Keratinocyte (primary cell): ENCODE data around the gene ALOXE3. TPM values are rescaled to one million over a fixed set of nuclear protein-coding genes. Genes with fewer than 3 reads are reported as not detected.

ENCODE experiments used
- DNase-seq: peaks from one replicate; pipeline ENCODE4 v3.0.0-alpha.2; 2011; ENCODE audit warnings: low read depth, missing footprints, low spot score
- FAIRE-seq: peaks from 2 replicates; lab custom pipeline; 2011; peaks lifted over from hg19 to GRCh38; lab: Jason Lieb, UNC
- H2AFZ ChIP-seq: 2 replicates; pipeline ENCODE4 v1.6.0; 2012; ENCODE audit warnings: low read length, control low read depth, inconsistent platforms; ENCODE audit not compliant: control insufficient read depth
- H3K27ac ChIP-seq: 2 replicates; pipeline ENCODE4 v1.5.1; 2011; ENCODE audit warnings: low read length; ENCODE audit not compliant: control insufficient read depth, insufficient read depth
- H3K27me3 ChIP-seq: 3 replicates; pipeline ENCODE4 v1.6.0; 2011; ENCODE audit warnings: low read length; ENCODE audit not compliant: control insufficient read depth, insufficient read depth; ENCODE audit errors: extremely low read depth
- H3K36me3 ChIP-seq, 2 experiments: 2 replicates in 1 of 2; 3 replicates in 1 of 2; pipeline ENCODE4 v1.5.1; 2011; ENCODE audit warnings: low read length in 2 of 2, mild to moderate bottlenecking in 1 of 2; ENCODE audit not compliant: control insufficient read depth in 2 of 2, insufficient read depth in 2 of 2; ENCODE audit errors: extremely low read depth in 1 of 2
- H3K4me1 ChIP-seq: 3 replicates; pipeline ENCODE4 v1.5.1; 2011; ENCODE audit warnings: low read length; ENCODE audit not compliant: control insufficient read depth, insufficient read depth; ENCODE audit errors: extremely low read depth
- H3K4me2 ChIP-seq: 3 replicates; pipeline ENCODE4 v1.6.0; 2011; ENCODE audit warnings: low read depth, low read length; ENCODE audit not compliant: control insufficient read depth, insufficient read depth; ENCODE audit errors: extremely low read depth
- H3K4me3 ChIP-seq, 3 experiments: fragments of 200-600 bp in 1 of 3; sonication (generic) in 1 of 3; 2 replicates in 2 of 3; 3 replicates in 1 of 3; pipeline ENCODE4 v1.5.1; 2011 to 2016; ENCODE audit warnings: low read length in 3 of 3, mild to moderate bottlenecking in 3 of 3, control low read depth in 2 of 3, inconsistent platforms in 1 of 3, low read depth in 1 of 3, mixed read lengths in 1 of 3, mixed run types in 1 of 3, moderate library complexity in 1 of 3; ENCODE audit not compliant: control insufficient read depth in 2 of 3, insufficient read depth in 2 of 3; ENCODE audit errors: extremely low read depth in 1 of 3
- H3K79me2 ChIP-seq: 2 replicates; pipeline ENCODE4 v1.6.0; 2012; ENCODE audit warnings: low read length; ENCODE audit not compliant: control insufficient read depth, insufficient read depth
- H3K9ac ChIP-seq: 3 replicates; pipeline ENCODE4 v1.6.0; 2011; ENCODE audit warnings: low read length; ENCODE audit not compliant: control insufficient read depth, insufficient read depth; ENCODE audit errors: extremely low read depth
- H3K9me1 ChIP-seq: 3 replicates; pipeline ENCODE4 v1.6.0; 2011; ENCODE audit warnings: low read length; ENCODE audit not compliant: control insufficient read depth, insufficient read depth; ENCODE audit errors: extremely low read depth
- H3K9me3 ChIP-seq: 2 replicates; pipeline ENCODE4 v1.5.1; 2012; ENCODE audit warnings: low read depth, low read length; ENCODE audit not compliant: control insufficient read depth
- H4K20me1 ChIP-seq: 3 replicates; pipeline ENCODE4 v1.6.0; 2011; ENCODE audit warnings: low read length; ENCODE audit not compliant: control insufficient read depth, insufficient read depth; ENCODE audit errors: extremely low read depth
- CTCF ChIP-seq, 3 experiments: IDR thresholded peaks in 1 of 3; conservative IDR thresholded peaks in 1 of 3; optimal IDR thresholded peaks in 1 of 3; 2 replicates in 2 of 3; 3 replicates in 1 of 3; pipeline versions ENCODE3 to v1.5.1; 2011; ENCODE audit warnings: low read length in 3 of 3, mild to moderate bottlenecking in 3 of 3, moderate library complexity in 2 of 3, control low read depth in 1 of 3, inconsistent platforms in 1 of 3; ENCODE audit not compliant: insufficient read depth in 2 of 3; ENCODE audit errors: extremely low read depth in 1 of 3
- EZH2 ChIP-seq: IDR thresholded peaks from one replicate; pipeline ENCODE4 v1.6.1; 2012; ENCODE audit warnings: inconsistent platforms, mild to moderate bottlenecking, low read length, moderate library complexity
- dilution Hi-C: fragments of 300-500 bp; cut with MboI; formaldehyde crosslinking; loops from one replicate; pipeline ENCODE4 v1.7.0; 2020; ENCODE audit warnings: low sequenced_read_pairs; ENCODE audit not compliant: extremely low pct_ligation_motif_present
- polyA plus RNA-seq, 5 experiments: library from polyadenylated mRNA; depleted of rRNA in 3 of 5; stranded (reverse) in 3 of 5; stranded (forward) in 1 of 5; unstranded in 1 of 5; fragments of >200 nt; gene quantifications; 1 replicate in 1 of 5; 2 replicates in 3 of 5; 3 replicates in 1 of 5; pipeline versions ENCODE4 v1.2.1 to v1.2.3, GENCODE V29; 2011 to 2012; ENCODE audit warnings: missing spikeins in 2 of 5, low read depth in 1 of 5, low replicate concordance in 1 of 5

Gene ALOXE3
- polyA plus RNA-seq, 1 donor (not counting 4 experiments of a cell fraction or from before 2014, with no cell fraction given) = 2.7 TPM

DNA sequence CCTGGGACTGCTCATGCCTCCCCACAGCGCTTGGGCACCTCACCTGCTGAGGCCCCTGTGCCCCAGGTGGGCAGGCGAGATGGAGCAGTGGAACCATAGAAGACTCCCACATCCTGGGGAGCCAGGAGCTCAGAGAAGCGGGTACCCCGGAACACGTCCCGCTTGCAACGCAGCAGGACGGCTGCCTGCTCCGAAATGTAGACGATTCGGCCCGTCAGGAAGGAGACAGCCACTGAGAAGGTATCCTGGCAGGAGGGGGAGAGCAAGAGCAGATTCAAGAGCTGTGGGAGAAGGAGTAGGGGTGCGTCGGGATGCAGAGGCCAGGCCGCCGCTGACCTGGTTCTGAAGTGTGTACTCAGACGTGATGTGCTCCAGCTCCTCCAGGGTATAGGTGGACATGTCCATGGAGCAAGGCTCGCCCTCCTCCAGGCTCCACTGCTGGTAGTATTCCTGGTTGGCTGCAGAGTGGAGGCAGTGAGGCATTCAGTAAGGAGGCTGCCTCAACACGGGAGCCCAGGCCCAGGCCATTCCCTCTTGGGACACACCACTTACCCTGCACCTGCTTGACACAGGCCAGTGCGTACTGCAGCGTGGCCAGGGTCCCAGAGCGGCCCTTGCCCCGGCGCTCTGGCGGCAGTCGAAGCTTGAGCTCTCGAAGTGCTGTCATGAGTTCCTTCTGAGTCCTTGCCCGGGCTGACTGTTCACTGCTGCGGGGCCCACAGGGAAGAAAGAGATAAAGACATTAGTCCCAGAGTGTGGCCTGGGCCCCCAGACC, 31.3 kb upstream of the ALOXE3 start:
- Histone ChIP-seq H4K20me1 (peaks cover 18% of the 10 kb centered on the region), H3K9me1 (peaks cover 11% of the 10 kb centered on the region), H3K4me3 (no peak overlapping the region), H3K4me1 (peaks cover 33% of the 10 kb centered on the region), H3K27ac (no peak overlapping the region), H3K9me3 (no peaks in the 10 kb centered on the region), H3K36me3 (peaks cover 48 to 63% of the 10 kb centered on the region in 2 experiments), H3K79me2 (peaks cover 37% of the 10 kb centered on the region), H3K9ac (no peak overlapping the region), H2AFZ (no peak overlapping the region), H3K27me3 (no peaks in the 10 kb centered on the region), H3K4me2 (no peak overlapping the region)
- dilution Hi-C loops = no loop called here
- FAIRE-seq (no peak), DNase-seq (no peak)
- no peak for TF ChIP-seq CTCF (optimal IDR thresholded peaks at IDR 0.05 in 1 of 3, IDR thresholded peaks at IDR 0.05 in 1 of 3, conservative IDR thresholded peaks at IDR 0.05 in 1 of 3; ENCODE audit: extremely low read depth in 1 of 3, insufficient read depth in 2 of 3, low read length in 3 of 3)

DNA sequence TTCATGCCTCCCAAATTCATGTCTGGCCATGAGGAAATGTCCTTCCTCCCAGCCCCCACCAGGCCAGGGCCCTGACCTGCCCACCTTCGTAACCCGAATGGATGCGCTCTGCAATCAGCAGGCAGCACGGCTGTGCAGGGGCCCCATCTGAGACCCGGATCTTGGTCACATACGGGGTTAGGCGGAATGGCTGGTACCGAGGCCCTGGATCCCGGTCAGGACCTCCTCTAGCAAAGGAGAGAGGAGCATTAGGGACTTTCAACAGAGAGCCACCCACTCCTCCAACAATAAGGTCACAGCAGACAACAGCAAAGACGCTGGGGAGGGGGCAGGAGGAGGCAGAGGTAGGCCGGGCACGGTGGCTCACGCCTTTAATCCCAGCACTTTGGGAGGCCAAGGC, 30.2 kb upstream of the ALOXE3 start:
- H3K9me1 ChIP-seq = peaks cover 11% of the 10 kb centered on the region
- dilution Hi-C loops = no loop called here
- H3K9ac ChIP-seq = no peak overlapping the region
- H2AFZ ChIP-seq = no peak overlapping the region
- TF ChIP-seq CTCF (optimal IDR thresholded peaks at IDR 0.05 in 1 of 3, IDR thresholded peaks at IDR 0.05 in 1 of 3, conservative IDR thresholded peaks at IDR 0.05 in 1 of 3; ENCODE audit: extremely low read depth in 1 of 3, insufficient read depth in 2 of 3, low read length in 3 of 3) (no peak), EZH2 (no peak)
- DNase-seq (no peak), FAIRE-seq (no peak)
- H4K20me1 ChIP-seq = peaks cover 20% of the 10 kb centered on the region
- H3K27me3 ChIP-seq = no peaks in the 10 kb centered on the region
- peaks cover 28% of the 10 kb centered on the region for H3K4me1 ChIP-seq
- H3K4me3 ChIP-seq = no peak overlapping the region
- no peak overlapping the region for H3K27ac ChIP-seq
- H3K36me3 ChIP-seq = peaks cover 56 to 73% of the 10 kb centered on the region in 2 experiments
- H3K4me2 ChIP-seq = no peak overlapping the region
- no peaks in the 10 kb centered on the region for H3K9me3 ChIP-seq
- peaks cover 35% of the 10 kb centered on the region for H3K79me2 ChIP-seq
